Panc1 (cell line): ENCODE data around the gene ERG. TPM values are rescaled to one million over a fixed set of nuclear protein-coding genes. Genes with fewer than 3 reads are reported as not detected.

Source experiments
- ATAC-seq: fragments of 200-7000 bp; cut with Tn5 transposase; 2 replicates; pipeline ENCODE4 v1.9.1; 2020; ENCODE audit warnings: mild to moderate bottlenecking, moderate library complexity
- BruUV-seq: library from RNA; stranded (reverse); fragments of 400-500 nt; replicated peaks from 2 replicates; lab custom pipeline; 2021; lab: Mats Ljungman, UMichigan
- CTCF ChIA-PET: fragments of 300-600 bp; sonication (Branson Sonifier 250); formaldehyde crosslinking; loops from one replicate; lab custom pipeline; 2022; ENCODE audit warnings: antibody characterized with exemption; lab: Charles Lee
- POLR2A ChIA-PET: fragments of 300-600 bp; sonication (Branson Sonifier 250); formaldehyde crosslinking; loops from one replicate; lab custom pipeline; 2022; ENCODE audit warnings: antibody characterized with exemption; lab: Charles Lee
- DNase-seq: peaks from one replicate; pipeline ENCODE4 v3.0.0-alpha.2; 2010; ENCODE audit warnings: low read depth, low spot score
- H3K27ac ChIP-seq: 2 replicates; pipeline ENCODE4 v1.5.1; 2011; ENCODE audit warnings: mild to moderate bottlenecking, low read length, inconsistent platforms
- H3K27me3 ChIP-seq: fragments of 200-500 bp; sonication (Bioruptor generic); 2 replicates; pipeline ENCODE4 v1.6.0; 2014; ENCODE audit warnings: low read length, inconsistent platforms; ENCODE audit not compliant: control insufficient read depth, insufficient read depth
- H3K36me3 ChIP-seq: fragments of 200-500 bp; sonication (Bioruptor generic); 2 replicates; pipeline ENCODE4 v1.5.1; 2014; ENCODE audit warnings: inconsistent platforms, mild to moderate bottlenecking, low read length, moderate library complexity; ENCODE audit not compliant: control insufficient read depth, insufficient read depth
- H3K4me1 ChIP-seq: 2 replicates; pipeline ENCODE4 v1.5.1; 2011; ENCODE audit warnings: inconsistent platforms, mild to moderate bottlenecking, low read length, moderate library complexity; ENCODE audit not compliant: control insufficient read depth, insufficient read depth
- H3K4me3 ChIP-seq, 2 experiments: 2 replicates each; pipeline ENCODE4 v1.5.1; 2011 to 2012; ENCODE audit warnings: low read depth in 2 of 2, low read length in 2 of 2, mild to moderate bottlenecking in 2 of 2, inconsistent platforms in 1 of 2, moderate library complexity in 1 of 2
- H3K9me3 ChIP-seq: fragments of 200-500 bp; sonication (Bioruptor generic); 2 replicates; pipeline ENCODE4 v1.5.1; 2014; ENCODE audit warnings: low read depth, mild to moderate bottlenecking, inconsistent platforms, low read length, moderate library complexity; ENCODE audit not compliant: control insufficient read depth, insufficient read depth
- POLR2AphosphoS5 ChIP-seq: IDR thresholded peaks from 2 replicates; pipeline ENCODE4 v1.6.1; 2012; ENCODE audit warnings: mild to moderate bottlenecking, low read depth, low read length, moderate library complexity
- SIN3A ChIP-seq: IDR thresholded peaks from 2 replicates; pipeline ENCODE4 v1.6.1; 2012; ENCODE audit warnings: low read depth, mild to moderate bottlenecking, low read length, moderate library complexity, borderline replicate concordance; ENCODE audit not compliant: insufficient read depth
- TCF7L2 ChIP-seq: IDR thresholded peaks from 2 replicates; pipeline ENCODE4 v1.6.1; 2011; ENCODE audit warnings: mild to moderate bottlenecking, low read depth, low read length, inconsistent platforms
- in situ Hi-C: cut with HindIII; loops from 2 replicates; pipeline ENCODE4 v1.10.0; 2016; ENCODE audit warnings: low sequenced_read_pairs, low pct_unique_long_range_greater_than_20kb
- intact Hi-C: fragments of 100-400 bp; cut with micrococcal nuclease; formaldehyde crosslinking; loops from one replicate; pipeline ENCODE4 v1.10.0; 2022; ENCODE audit not compliant: unreplicated experiment
- total RNA-seq: library from RNA; stranded (reverse); gene quantifications from one replicate; pipeline ENCODE4 v1.2.1, GENCODE V29; 2021; ENCODE audit not compliant: unreplicated experiment
- TF ChIP-seq, protein P1 (sequence below), 2 experiments: IDR thresholded peaks; 2 replicates each; pipeline ENCODE4 v1.6.1; 2011 to 2012; ENCODE audit warnings: low read depth in 2 of 2, control low read depth in 1 of 2, low read length in 1 of 2, mild to moderate bottlenecking in 1 of 2, moderate library complexity in 1 of 2; ENCODE audit not compliant: insufficient read depth in 1 of 2
- TF ChIP-seq, protein P2 (sequence below): fragments of 450-650 bp; IDR thresholded peaks from 2 replicates; pipeline ENCODE4 v1.5.1; 2017; ENCODE audit warnings: mild to moderate bottlenecking

ERG gene
- total RNA-seq, 1 experiment from 2014 or later, result 0.49 TPM

GRCh38 chr21:38542263-38542662 lies 44.0 kb upstream of the ERG start:
- BruUV-seq, result no TSS peak
- POLR2A ChIA-PET, result no interaction called here
- Histone ChIP-seq H3K27me3 (no peaks in the 10 kb centered on the region), H3K9me3 (no peaks in the 10 kb centered on the region), H3K27ac (no peak overlapping the region), H3K4me1 (no peaks in the 10 kb centered on the region), H3K4me3 (no peak overlapping the region), H3K36me3 (no peaks in the 10 kb centered on the region)
- no peak for DNase-seq
- intact Hi-C loops (no loop called here), in situ Hi-C loops (no loop called here)
- CTCF ChIA-PET, result no interaction called here
- TF ChIP-seq, protein P1, sequence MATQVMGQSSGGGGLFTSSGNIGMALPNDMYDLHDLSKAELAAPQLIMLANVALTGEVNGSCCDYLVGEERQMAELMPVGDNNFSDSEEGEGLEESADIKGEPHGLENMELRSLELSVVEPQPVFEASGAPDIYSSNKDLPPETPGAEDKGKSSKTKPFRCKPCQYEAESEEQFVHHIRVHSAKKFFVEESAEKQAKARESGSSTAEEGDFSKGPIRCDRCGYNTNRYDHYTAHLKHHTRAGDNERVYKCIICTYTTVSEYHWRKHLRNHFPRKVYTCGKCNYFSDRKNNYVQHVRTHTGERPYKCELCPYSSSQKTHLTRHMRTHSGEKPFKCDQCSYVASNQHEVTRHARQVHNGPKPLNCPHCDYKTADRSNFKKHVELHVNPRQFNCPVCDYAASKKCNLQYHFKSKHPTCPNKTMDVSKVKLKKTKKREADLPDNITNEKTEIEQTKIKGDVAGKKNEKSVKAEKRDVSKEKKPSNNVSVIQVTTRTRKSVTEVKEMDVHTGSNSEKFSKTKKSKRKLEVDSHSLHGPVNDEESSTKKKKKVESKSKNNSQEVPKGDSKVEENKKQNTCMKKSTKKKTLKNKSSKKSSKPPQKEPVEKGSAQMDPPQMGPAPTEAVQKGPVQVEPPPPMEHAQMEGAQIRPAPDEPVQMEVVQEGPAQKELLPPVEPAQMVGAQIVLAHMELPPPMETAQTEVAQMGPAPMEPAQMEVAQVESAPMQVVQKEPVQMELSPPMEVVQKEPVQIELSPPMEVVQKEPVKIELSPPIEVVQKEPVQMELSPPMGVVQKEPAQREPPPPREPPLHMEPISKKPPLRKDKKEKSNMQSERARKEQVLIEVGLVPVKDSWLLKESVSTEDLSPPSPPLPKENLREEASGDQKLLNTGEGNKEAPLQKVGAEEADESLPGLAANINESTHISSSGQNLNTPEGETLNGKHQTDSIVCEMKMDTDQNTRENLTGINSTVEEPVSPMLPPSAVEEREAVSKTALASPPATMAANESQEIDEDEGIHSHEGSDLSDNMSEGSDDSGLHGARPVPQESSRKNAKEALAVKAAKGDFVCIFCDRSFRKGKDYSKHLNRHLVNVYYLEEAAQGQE (IDR thresholded peaks at IDR 0.05; ENCODE audit: insufficient read depth in 1 of 2, low read depth in 2 of 2, low read length in 1 of 2), result no peak
- TF ChIP-seq, protein P2, sequence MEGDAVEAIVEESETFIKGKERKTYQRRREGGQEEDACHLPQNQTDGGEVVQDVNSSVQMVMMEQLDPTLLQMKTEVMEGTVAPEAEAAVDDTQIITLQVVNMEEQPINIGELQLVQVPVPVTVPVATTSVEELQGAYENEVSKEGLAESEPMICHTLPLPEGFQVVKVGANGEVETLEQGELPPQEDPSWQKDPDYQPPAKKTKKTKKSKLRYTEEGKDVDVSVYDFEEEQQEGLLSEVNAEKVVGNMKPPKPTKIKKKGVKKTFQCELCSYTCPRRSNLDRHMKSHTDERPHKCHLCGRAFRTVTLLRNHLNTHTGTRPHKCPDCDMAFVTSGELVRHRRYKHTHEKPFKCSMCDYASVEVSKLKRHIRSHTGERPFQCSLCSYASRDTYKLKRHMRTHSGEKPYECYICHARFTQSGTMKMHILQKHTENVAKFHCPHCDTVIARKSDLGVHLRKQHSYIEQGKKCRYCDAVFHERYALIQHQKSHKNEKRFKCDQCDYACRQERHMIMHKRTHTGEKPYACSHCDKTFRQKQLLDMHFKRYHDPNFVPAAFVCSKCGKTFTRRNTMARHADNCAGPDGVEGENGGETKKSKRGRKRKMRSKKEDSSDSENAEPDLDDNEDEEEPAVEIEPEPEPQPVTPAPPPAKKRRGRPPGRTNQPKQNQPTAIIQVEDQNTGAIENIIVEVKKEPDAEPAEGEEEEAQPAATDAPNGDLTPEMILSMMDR, result no peak
- TF ChIP-seq SIN3A, result no peak
- no peak for TF ChIP-seq POLR2AphosphoS5
- no peak for TF ChIP-seq TCF7L2
- ATAC-seq, result no peak

GRCh38 chr21:38538353-38538752 lies 40.1 kb upstream of the ERG start:
- CTCF ChIA-PET, result no interaction called here
- TF ChIP-seq POLR2AphosphoS5 (no peak), TCF7L2 (no peak), SIN3A (no peak)
- TF ChIP-seq, protein P2, result no peak
- TF ChIP-seq, protein P1 (IDR thresholded peaks at IDR 0.05; ENCODE audit: insufficient read depth in 1 of 2, low read depth in 2 of 2, low read length in 1 of 2), result no peak
- in situ Hi-C loops, result no loop called here
- Histone ChIP-seq H3K27ac (no peak overlapping the region), H3K9me3 (no peaks in the 10 kb centered on the region), H3K4me1 (no peaks in the 10 kb centered on the region), H3K4me3 (no peak overlapping the region), H3K36me3 (no peaks in the 10 kb centered on the region), H3K27me3 (no peaks in the 10 kb centered on the region)
- POLR2A ChIA-PET, result no interaction called here
- DNase-seq (no peak), ATAC-seq (no peak)
- BruUV-seq, result no TSS peak
- intact Hi-C loops, result no loop called here
